Measurements from ENCODE around the gene GARNL3. TPM values are rescaled to one million over a fixed set of nuclear protein-coding genes. Genes with fewer than 3 reads are reported as not detected.

The GARNL3 gene
- total and polyA plus RNA-seq, 2 of the 13 experiments (the other 11 are each of a cell fraction or from before 2014, with no cell fraction given): 3.9 to 11.0 TPM

- TF ChIP-seq ZNF572 (CRISPR knock-in tag; IDR thresholded peaks at IDR 0.05): no peak
- no peak for TF ChIP-seq FOXO4 (CRISPR knock-in tag; conservative IDR thresholded peaks at IDR 0.05)
- no peak for TF ChIP-seq ZBTB37 (CRISPR knock-in tag; IDR thresholded peaks at IDR 0.05)
- TF ChIP-seq ZNF672 (CRISPR knock-in tag; IDR thresholded peaks at IDR 0.05): no peak
- no peak for TF ChIP-seq ZNF367 (CRISPR knock-in tag; IDR thresholded peaks at IDR 0.05; ENCODE audit: borderline replicate concordance)
- TF ChIP-seq RELA (CRISPR knock-in tag; IDR thresholded peaks at IDR 0.05): no peak
- no peak for TF ChIP-seq HNF1A (IDR thresholded peaks at IDR 0.05; ENCODE audit: low read depth)
- no peak for TF ChIP-seq HNF1A (CRISPR knock-in tag; IDR thresholded peaks at IDR 0.05; ENCODE audit: borderline replicate concordance)
- no peak for TF ChIP-seq HNRNPUL1 (IDR thresholded peaks at IDR 0.05; ENCODE audit: low read depth, low read length)
- TF ChIP-seq RXRA (CRISPR knock-in tag; IDR thresholded peaks at IDR 0.05): no peak
- TF ChIP-seq MAF1 (CRISPR knock-in tag; IDR thresholded peaks at IDR 0.05; ENCODE audit: borderline replicate concordance): no peak
- TF ChIP-seq TEF (CRISPR knock-in tag; IDR thresholded peaks at IDR 0.05): no peak
- no peak for TF ChIP-seq TFE3 (CRISPR knock-in tag; IDR thresholded peaks at IDR 0.05)
- TF ChIP-seq AGO2 (optimal IDR thresholded peaks at IDR 0.05; ENCODE audit: low read depth, low read length): no peak
- DNase-seq (ENCODE audit: low spot score) (no peak), ATAC-seq (no peak), FAIRE-seq (no peak)
- Histone ChIP-seq H3K4me1 (ENCODE audit: insufficient read depth, low read length) (peaks cover 5% of the 10 kb centered on the region), H3K27ac (ENCODE audit: extremely low read length, insufficient read depth, low read length) (no peak overlapping the region), H3K4me3 (replicated peaks in 1 of 3; ENCODE audit: insufficient read depth in 1 of 3, low read depth in 2 of 3, low read length in 3 of 3) (no peak overlapping the region), H3K9me3 (ENCODE audit: low read length) (peaks cover 9% of the 10 kb centered on the region), H3K36me3 (replicated peaks in 1 of 2; ENCODE audit: control insufficient read depth in 1 of 2, insufficient read depth in 2 of 2, low read length in 2 of 2) (no peaks in the 10 kb centered on the region), H3K4me2 (ENCODE audit: low read depth, low read length) (no peak overlapping the region), H3K9ac (ENCODE audit: insufficient read depth, low read depth, low read length) (no peak overlapping the region), H3K27me3 (ENCODE audit: control insufficient read depth in 1 of 2, insufficient read depth in 2 of 2, low read length in 2 of 2) (no peaks in the 10 kb centered on the region), H2AFZ (ENCODE audit: low read length) (no peak overlapping the region), H3K79me2 (ENCODE audit: insufficient read depth, low read length) (no peaks in the 10 kb centered on the region), H4K20me1 (ENCODE audit: insufficient read depth, low read length) (no peaks in the 10 kb centered on the region)
- ChIA-PET POLR2A (interaction anchor here (2.1 kb wide), 1 partner anchor 15 kb away, joined by 9 read pairs; the partner anchor contains the start of gene SLC2A8), CTCF (ENCODE audit: low intra/inter-chr PET ratio, low total read pairs) (no interaction called here)
- no TSS peak for BruUV-seq (replicated peaks)
- WGBS (ENCODE audit: low lambda C conversion rate): 79% methylated on average over 2 of the region's 2 CpGs
- in situ Hi-C loops (cut with HindIII; ENCODE audit: extremely low pct_ligation_motif_present, low pct_unique_long_range_greater_than_20kb): no loop called here
- intact Hi-C loops (cut with micrococcal nuclease; ENCODE audit: unreplicated experiment): no loop called here
Measured at GRCh38 chr9:127382541-127382940, 118.0 kb downstream of the GARNL3 start.
